ENCODE measurements around the gene TCF21.

Gene TCF21

GRCh38 chr6:133891927-133892812, 3.3 kb downstream of the TCF21 start:
- DNase-seq (ENCODE audit: low spot score), result peak; percentile 27
- in situ Hi-C loops (cut with MboI; ENCODE audit: low pct_unique_long_range_greater_than_20kb, low sequenced_read_pairs, unreplicated experiment), result no loop called here
- no peak for TF ChIP-seq CTCF (IDR thresholded peaks at IDR 0.05; ENCODE audit: extremely low read depth, insufficient read depth, missing control alignments)

GRCh38 chr6:133892813-133893691, 4.1 kb downstream of the TCF21 start:
- DNase-seq (ENCODE audit: low spot score), result peak; percentile 15
- in situ Hi-C loops (cut with MboI; ENCODE audit: low pct_unique_long_range_greater_than_20kb, low sequenced_read_pairs, unreplicated experiment), result no loop called here
- no peak for TF ChIP-seq CTCF (IDR thresholded peaks at IDR 0.05; ENCODE audit: extremely low read depth, insufficient read depth, missing control alignments)

- DNase-seq (ENCODE audit: low spot score), result peak; percentile 13
- no peak for TF ChIP-seq CTCF (IDR thresholded peaks at IDR 0.05; ENCODE audit: extremely low read depth, insufficient read depth, missing control alignments)
Observed at GRCh38 chr6:133893946-133894345, 5.0 kb downstream of the TCF21 start.

GRCh38 chr6:133894369-133894768, 5.5 kb downstream of the TCF21 start:
- TF ChIP-seq CTCF (IDR thresholded peaks at IDR 0.05; ENCODE audit: extremely low read depth, insufficient read depth, missing control alignments), result no peak
- no peak for DNase-seq (ENCODE audit: low spot score)
- in situ Hi-C loops (cut with MboI; ENCODE audit: low pct_unique_long_range_greater_than_20kb, low sequenced_read_pairs, unreplicated experiment), result no loop called here

More at GRCh38 chr6:133893946-133894345, 5.0 kb downstream of the TCF21 start:
- in situ Hi-C loops (cut with MboI; ENCODE audit: low pct_unique_long_range_greater_than_20kb, low sequenced_read_pairs, unreplicated experiment), result no loop called here

- no peak for TF ChIP-seq CTCF (IDR thresholded peaks at IDR 0.05; ENCODE audit: extremely low read depth, insufficient read depth, missing control alignments)
- in situ Hi-C loops (cut with MboI; ENCODE audit: low pct_unique_long_range_greater_than_20kb, low sequenced_read_pairs, unreplicated experiment), result no loop called here
- DNase-seq (ENCODE audit: low spot score), result no peak
Observed at GRCh38 chr6:133894795-133895358, 6.0 kb downstream of the TCF21 start.
